C1 segment of cervical spinal cord (tissue), 14 donors: Measurements from ENCODE around the gene GOLGA6L6.
"Not testable (repeated sequence)": the region's sequence is repeated elsewhere in the genome, so short reads cannot be mapped to it uniquely, and the experiment has no call there.

Experiments used
- DNase-seq, 14 donors: peaks; one replicate each; lab custom pipeline; 2025; lab: John Stamatoyannopoulos, UW

Gene GOLGA6L6, protein sequence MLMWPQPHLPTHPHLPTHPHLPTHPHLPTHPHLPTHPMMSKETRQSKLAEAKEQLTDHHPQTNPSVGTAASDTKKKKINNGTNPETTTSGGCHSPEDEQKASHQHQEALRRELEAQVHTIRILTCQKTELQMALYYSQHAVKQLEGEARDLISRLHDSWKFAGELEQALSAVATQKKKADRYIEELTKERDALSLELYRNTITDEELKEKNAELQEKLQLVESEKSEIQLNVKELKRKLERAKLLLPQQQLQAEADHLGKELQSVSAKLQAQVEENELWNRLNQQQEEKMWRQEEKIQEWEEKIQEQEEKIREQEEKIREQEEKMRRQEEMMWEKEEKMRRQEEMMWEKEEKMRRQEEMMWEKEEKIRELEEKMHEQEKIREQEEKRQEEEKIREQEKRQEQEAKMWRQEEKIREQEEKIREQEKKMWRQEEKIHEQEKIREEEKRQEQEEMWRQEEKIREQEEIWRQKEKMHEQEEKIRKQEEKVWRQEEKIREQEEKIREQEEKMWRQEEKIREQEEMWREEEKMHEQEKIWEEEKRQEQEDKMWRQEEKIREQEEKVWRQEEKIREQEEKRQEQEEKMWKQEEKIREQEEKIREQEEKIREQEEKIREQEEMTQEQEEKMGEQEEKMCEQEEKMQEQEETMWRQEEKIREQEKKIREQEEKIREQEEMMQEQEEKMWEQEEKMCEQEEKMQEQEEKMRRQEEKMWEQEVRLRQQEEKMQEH

DNA sequence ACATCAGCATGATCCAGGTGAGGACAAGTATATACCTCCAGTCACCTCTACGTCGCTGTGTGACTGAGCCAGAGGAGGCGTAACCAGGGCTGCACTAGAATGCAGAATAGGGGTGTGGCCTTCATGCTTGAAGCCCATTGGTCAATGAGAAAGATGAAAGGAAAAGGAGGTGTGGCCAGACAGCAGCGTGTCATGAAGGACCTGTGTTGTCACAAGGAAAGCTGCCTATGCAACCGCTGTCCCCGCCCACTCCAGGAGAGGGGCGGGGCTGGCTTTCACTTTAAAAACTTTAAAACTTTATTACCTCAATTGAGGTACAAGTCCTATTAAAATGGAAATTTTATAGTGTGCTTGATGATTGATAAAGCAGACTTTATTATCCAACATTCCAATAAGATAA, at the start of gene GOLGA6L6:
Gene GOLGA6L6 (minus strand): TSS at position 101 of the 400 bp plus-strand sequence. CDS start 91 bp downstream, at position 10.
- DNase-seq = not testable (repeated sequence)

DNA sequence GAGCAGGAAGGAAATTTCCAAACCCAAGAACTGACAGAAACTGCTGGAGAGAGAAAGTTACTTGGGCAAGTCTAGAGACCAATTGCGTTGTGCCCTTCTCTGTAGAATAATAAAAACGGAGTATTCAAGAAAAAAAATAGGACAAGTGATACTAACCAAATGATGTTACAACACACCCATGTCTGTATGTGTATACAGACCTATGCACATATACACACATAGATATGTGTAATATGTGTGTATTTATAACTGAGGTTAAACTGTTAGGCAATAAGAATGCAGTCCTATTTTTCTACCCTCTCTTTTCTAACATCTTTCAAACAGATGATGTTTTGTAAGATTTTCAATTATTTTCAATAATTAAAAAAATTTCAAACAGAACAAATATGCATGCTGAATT, 48.5 kb upstream of the GOLGA6L6 start:
- DNase-seq = not testable (repeated sequence)

DNA sequence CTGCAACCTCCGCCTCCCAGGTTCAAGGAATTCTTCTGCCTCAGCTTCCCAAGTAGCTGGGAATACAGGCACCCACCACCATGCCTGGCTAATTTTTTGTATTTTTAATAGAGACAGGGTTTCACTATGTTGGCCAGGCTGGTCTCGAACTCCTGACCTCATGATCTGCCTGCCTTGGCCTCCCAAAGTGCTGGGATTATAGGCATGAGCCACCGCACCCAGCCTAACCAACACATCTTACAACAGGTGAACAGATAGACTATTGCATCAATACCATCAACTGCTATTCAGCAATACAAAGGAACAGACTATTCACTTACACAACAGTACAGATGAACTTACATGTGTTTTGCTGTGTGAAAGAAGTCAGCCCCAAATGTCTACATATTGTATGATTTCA, 45.2 kb upstream of the GOLGA6L6 start:
- DNase-seq = not testable (repeated sequence)

DNA sequence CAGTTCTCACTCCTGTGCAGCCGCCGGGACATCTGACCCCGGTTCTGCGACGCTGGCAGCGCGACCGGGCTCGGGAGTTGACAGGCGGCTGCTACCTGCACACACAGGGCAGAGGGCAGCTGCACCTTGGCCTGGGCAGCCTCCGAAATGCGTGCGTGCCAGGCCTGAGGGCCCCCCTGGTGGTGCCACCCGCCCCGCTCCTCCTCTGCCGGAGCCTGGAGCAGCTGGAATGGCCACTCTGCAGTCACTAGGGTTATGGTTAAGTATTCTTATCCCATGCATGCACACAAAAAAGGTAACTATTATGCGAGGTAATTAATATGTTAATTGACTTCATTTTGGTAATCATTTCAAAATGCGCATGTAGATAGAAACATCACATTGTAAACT, 41.1 kb upstream of the GOLGA6L6 start:
- not testable (repeated sequence) for DNase-seq

DNA sequence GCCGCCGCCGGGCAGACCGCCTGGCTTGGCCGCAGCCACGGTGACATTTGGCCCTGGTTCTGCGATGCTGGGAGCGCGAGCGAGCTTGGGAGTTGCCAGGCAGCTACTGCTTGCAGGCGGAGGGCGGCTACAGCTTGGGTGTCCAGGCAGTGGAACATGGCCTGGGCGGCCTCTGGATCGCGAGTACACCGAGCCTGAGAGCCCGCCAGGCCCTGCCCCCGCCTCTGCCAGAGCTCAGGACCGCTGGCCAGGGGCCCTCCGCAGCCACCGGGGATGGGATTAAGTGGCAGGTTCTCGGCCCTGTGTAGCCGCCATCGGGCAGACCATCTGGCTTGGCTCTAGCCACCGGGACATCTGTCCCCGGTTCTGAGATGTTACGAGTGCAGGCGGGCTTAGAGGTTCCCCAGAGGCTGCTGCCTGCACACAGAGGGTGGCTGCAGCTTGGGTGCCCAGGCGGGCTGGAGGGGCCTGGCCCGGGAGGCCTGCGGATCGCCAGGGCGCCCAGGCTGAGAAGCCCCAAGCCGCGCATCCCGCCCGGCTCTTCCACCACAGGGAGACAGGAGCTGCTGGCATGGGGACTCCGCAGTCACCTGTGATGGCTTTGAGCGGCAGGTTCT, 40.6 kb upstream of the GOLGA6L6 start:
- DNase-seq = not testable (repeated sequence)

DNA sequence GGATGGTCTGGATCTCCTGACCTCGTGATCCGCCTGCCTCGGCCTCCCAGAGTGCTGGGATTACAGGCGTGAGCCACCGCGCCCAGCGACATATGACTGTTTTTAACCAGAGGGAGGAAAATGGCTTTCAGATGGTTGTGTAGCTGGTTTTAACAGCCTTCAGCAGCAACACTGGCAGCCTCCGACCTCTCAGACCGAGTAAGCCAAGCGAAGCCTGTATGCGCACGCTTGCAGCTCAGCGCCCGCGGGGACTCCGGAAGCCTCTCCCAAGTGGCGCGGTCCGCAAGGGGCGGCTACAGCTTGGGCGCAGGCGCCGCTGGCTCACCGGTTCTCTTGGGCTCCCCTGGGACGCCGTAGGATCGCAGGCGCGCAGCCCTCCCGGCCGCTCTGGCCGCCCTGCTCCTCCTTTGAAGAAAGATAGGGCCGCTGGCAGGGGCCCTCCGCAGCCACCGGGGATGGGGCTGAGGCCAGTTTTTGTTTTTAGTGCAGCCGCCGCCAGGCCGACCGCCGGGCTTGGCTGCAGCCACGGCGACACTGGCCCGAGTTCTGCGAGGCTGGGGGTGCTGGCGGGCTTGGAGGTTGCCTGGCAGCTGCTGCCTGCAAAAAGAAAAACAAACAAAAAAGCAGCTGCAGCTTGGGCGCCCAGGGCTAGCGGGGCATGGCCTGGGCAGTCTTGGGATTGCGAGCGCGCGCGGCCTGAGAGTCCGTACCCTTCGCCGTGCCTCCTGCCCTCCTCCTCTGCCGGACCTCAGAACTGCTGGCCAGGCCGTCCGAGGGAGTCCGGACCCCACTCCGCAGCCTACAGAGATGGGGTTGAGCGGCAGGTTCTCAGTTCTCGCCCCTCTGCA, 39.9 kb upstream of the GOLGA6L6 start:
- not testable (repeated sequence) for DNase-seq

DNA sequence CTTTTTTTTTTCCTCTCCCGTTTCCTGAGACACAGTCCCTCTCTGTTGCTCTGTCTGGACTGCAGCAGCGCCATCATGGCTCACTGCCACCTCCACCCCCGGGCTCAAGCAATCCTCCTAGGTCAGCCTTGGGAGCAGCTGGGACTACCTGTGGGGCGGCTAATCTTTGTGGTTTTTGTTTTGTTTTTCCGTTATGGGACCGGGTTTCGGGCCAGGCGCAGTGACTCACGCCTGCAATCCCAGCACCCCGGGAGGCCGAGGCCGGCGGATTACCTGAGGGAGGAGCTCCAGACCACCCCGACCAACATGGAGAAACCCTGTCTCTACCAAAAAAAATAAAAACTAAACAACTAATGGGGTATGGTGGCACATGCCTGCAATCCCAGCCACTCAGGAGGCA, 38.1 kb upstream of the GOLGA6L6 start:
- not testable (repeated sequence) for DNase-seq

DNA sequence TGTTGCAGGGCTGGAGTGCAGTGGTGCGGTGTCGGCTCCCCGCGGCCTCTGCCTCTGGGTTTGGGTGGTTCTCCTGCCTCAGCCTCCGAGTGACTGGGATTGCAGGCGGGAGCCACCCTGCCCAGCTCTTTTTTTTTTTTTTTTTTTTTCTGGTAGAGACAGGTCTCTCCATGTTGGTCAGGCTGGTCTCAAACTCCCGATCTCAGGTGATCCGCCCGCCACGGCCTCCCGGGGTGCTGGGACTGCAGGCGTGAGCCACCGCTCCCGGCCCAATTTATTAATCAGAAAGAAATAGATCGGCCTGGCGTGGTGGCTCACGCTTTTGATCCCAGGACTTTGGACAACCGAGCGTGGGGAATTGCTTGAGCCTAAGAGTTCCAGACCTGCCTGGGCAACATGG, 9.7 kb upstream of the GOLGA6L6 start:
- DNase-seq = not testable (repeated sequence)

DNA sequence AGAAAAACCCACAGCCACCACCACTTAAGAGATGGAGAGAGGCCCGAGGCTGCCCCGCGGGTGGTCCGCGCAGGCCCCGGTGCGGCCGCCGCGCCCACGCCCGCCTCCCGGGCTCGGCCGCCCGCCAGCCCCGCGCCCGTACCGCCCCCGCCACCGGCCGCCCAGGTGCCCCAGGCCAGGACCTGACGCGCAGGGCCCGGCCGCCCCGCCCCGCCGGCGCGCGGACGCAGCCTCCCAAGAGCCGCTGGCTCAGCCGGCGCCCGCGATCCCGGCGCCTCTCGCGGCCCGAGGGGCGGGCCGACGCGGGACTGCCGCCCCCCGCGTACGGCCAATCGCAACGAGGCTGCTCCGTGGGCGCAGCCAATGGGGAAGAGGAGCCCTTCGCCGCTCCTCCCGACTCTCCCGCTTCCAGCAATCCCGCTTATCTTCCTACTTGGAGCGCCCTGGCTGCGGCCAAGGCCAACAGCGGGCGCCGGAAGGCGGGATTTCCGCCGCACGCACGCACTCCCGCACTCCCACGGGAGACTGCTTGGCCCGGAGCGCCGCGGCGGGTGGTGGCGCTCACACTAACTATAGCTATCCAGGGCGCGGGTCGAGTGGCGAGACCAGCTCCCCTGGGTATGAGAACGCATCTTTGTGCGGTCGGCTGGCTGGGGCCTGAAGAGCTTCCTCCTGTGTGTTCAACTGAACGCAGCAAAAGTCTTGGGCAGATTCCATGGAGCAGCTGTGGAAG, 35.5 kb downstream of the GOLGA6L6 start:
- DNase-seq = not testable (repeated sequence)

DNA sequence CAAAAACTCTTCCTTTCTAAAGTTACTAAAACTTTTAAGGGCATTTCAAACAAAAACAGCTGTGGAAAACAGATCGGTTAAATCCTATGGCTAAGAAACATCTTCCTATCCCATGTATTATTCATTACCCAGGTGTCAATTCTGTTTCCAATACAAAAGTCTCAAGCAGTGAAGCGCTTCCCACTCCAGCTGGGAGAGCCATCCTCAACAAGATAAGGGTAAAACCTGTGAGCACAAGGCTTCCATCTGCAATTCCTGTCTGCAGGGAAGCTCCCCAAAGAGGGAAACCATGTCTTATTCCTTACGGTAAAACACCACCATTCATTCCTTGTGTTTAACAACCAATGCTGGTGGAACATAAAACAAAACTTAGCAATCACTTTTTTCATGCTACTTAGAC, 38.8 kb downstream of the GOLGA6L6 start:
- not testable (repeated sequence) for DNase-seq

DNA sequence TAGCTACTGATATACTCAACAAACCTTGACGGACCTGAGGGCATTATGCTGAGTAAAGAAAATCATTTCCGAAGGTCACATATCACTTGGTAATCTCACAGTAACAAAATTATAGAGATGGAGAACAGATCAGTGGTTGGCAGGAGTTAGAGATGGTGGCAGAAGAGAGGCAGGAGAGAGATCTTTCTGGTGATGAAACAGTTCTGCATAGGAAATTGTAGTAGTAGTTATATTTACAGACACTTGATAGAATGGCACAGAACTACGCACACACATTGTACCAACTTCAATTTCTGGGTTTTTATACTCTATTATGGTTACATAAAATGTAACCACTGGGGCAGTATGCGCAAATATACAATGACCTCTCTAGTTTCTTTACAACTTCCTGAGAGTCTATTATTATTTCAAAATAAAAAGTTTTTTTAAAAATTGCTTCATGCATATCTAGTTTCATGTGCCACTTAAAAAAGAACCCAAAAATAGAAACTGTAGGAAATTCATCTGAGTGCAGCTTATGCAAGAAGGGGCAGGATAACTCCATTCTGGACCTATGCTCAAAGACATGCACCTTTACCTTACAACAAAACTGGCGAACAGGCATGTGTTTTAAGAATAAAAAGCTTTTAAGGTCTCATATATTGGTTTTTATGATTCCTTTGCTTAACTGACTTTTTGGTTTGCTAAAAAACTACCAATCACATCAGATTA, 39.9 kb downstream of the GOLGA6L6 start:
- not testable (repeated sequence) for DNase-seq

DNA sequence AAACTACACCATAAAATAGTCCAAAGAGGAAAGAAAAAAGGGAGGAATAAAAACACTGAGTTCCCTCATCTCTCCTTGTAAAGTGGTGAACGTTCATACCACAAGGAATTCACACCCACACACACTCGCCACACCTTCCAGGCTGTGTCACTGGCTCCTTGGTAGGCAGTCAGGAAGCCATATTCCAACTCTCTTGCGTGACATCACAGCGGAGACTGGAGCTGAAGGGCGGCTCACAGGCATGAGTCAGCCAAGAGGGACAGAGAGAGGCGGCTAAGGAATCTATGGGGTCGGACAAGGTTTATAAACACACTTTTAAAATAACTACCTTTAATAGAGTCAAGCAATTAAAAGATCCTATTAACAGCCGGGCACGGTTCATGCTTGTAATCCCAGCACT, 43.8 kb downstream of the GOLGA6L6 start:
- not testable (repeated sequence) for DNase-seq

DNA sequence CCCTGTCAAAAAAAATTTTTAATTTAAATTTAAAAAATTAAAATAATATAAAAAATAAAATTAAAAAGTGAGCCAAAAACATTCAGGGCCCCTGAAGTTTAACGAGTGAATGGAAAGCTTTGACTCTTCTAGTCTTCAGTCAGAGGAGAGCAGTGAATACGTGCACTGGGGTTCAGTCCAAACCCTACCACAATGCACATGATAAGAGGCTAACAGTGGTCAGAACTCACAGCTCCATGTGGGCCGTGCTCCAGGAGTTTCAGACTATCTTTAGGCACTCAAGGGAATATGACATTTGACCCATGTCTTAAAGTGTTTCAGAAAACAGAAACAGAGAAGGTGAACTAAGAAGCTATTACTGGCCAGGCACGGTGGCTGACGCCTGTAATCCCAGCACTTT, 48.6 kb downstream of the GOLGA6L6 start:
- DNase-seq = not testable (repeated sequence)

DNA sequence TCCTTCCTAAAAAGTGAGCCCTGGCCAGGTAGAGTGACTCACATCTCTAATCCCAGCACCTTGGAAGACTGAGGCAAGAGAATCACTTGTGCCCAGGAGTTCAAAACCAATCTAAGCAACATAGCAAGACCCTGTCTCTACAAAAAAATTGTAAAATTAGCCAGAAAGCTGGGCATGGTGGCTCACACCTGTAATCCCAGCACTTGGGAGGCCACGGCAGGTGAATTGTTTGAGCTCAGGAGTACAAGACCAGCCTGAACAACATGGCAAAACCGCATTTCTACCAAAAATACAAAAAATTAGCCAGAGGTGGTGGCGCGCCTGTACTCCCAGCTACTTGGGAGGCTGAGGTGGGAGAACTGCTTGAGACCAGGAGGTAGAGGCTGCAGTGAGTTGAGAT, 49.0 kb downstream of the GOLGA6L6 start:
- DNase-seq = not testable (repeated sequence)

DNA sequence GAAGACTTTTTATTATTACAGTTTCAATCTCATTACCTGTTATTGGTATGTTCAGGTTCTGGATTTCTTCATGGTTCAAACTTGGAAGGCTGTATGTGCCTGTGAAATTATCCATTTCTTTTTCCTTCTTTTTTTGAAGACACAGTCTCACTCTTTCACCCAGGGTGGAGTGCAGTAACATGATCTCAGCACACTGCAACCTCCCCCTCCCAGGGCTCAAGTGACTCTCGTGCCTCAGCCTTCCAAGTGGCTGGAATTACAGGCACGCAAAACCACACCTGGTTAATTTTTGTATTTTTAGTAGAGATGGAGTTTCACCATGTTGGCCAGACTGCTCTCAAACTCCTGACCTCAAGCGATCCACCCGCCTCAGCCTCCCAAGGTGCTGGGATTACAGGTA, 52.3 kb downstream of the GOLGA6L6 start:
- not testable (repeated sequence) for DNase-seq
